Skeletal muscle satellite cell (primary cell): ENCODE results near the gene CCDC85C. TPM values are rescaled to one million over a fixed set of nuclear protein-coding genes. Genes with fewer than 3 reads are reported as not detected.

Experiments
- H3K27me3 ChIP-seq: 2 replicates; pipeline ENCODE4 v1.7.0; 2013; ENCODE audit warnings: low read length; ENCODE audit not compliant: control insufficient read depth, insufficient read depth
- H3K36me3 ChIP-seq: 2 replicates; pipeline ENCODE4 v1.7.0; 2013; ENCODE audit warnings: mild to moderate bottlenecking, control low read depth, low read length; ENCODE audit not compliant: insufficient read depth
- H3K4me1 ChIP-seq: 2 replicates; pipeline ENCODE4 v1.7.0; 2013; ENCODE audit warnings: low read length; ENCODE audit not compliant: control insufficient read depth, insufficient read depth
- H3K4me2 ChIP-seq: 2 replicates; pipeline ENCODE4 v1.7.0; 2013; ENCODE audit warnings: mild to moderate bottlenecking, low read length
- H3K4me3 ChIP-seq: 2 replicates; pipeline ENCODE4 v1.7.0; 2013; ENCODE audit warnings: low read length
- H3K9ac ChIP-seq: 2 replicates; pipeline ENCODE4 v1.7.0; 2013; ENCODE audit warnings: mild to moderate bottlenecking, low read depth, low read length, moderate library complexity
- H3K9me3 ChIP-seq: replicated peaks from 2 replicates; pipeline ENCODE4 v1.7.0; 2013; ENCODE audit warnings: mild to moderate bottlenecking, control low read depth, low read length
- small RNA-seq: library from RNA; depleted of rRNA; stranded (forward); fragments of <200 nt; gene quantifications from one replicate; pipeline ENCODE3, GENCODE V24; 2012

CCDC85C gene

DNA sequence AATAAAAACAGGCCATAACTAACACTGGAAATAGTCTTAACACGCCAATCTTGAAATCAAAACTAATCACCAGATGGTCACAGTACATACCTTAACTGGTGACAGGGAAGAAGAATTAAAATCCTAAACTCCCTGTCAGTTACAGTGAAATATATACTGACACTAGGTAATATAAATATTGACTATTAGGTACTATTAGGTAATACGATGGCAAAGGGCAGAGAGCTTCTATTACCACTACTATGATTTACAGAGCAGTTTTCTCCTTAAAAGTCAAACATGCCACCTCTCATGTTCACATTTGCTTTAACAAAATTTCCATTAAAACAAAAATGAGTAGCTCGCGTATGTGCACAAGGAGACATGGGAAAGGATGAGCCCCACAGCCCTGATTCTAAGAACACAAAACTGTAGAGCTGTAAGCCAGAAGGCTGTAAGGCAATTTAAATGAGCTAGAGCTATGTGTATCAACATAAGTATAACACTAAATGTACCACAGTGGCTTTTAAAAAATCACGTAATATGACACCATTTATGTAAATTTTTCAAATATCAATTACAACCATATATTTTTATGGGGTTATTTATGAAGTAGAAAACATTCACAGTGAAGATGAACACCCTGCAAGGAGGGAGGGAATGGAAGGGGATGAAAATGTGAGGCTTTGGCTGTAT is 142.5 kb downstream of the CCDC85C start:
- Histone ChIP-seq H3K9me3 (no peaks in the 10 kb centered on the region), H3K4me2 (no peak overlapping the region), H3K27me3 (no peaks in the 10 kb centered on the region), H3K9ac (no peak overlapping the region), H3K36me3 (peaks cover 39% of the 10 kb centered on the region), H3K4me3 (no peak overlapping the region), H3K4me1 (no peaks in the 10 kb centered on the region)

DNA sequence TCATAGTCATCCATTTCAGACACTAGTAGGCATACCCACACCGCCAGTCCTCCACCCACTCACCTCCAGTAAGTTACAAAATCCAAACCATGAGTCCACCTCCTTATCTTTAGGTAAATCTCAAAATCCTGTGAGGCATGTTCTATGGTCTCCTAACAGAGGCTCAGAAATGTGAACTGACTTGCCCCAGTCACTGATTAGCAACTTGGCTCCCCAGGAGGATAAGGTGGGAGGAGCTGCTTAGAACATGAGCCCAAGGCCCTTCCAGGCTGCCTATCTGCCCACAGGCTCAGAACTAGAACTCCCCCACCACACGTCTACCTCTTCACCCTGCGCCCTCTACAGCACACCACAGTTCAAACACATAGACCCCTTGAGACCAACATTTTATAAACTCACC is 143.2 kb downstream of the CCDC85C start:
- Histone ChIP-seq H3K36me3 (peaks cover 39% of the 10 kb centered on the region), H3K4me2 (no peak overlapping the region), H3K4me3 (no peak overlapping the region), H3K9me3 (no peaks in the 10 kb centered on the region), H3K27me3 (no peaks in the 10 kb centered on the region), H3K4me1 (no peaks in the 10 kb centered on the region), H3K9ac (no peak overlapping the region)

DNA sequence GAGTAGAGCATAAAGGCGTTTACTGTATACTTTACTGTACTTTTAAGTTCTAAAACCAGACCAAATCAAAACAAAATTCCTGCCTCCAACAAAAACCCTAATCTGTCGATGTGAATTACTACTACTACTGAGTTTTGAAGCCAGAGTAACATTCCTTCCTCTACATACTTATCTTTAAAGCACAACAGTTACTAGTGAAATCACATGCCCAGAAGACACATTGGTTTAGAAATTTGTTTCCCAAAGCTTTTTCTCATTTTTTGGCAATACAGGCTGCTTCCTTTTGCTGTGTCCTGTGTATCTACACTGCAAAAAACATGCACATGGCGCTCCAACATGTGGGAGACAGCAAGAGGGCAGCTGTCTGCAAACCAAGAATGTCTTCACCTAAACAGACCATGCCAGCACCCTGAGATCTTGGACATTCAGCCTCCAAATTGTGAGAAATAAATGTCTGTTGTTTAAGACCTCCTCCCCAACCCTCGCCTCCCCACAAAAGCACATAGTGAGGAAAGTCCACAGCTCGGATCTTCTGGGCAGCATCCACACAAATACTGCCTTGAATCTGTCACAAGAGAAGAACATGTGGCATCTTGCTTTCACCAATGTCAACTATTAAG is 144.4 kb downstream of the CCDC85C start:
- H3K36me3 ChIP-seq, result peaks cover 37% of the 10 kb centered on the region
- H3K9me3 ChIP-seq, result no peaks in the 10 kb centered on the region
- H3K9ac ChIP-seq, result no peak overlapping the region
- H3K27me3 ChIP-seq, result no peaks in the 10 kb centered on the region
- H3K4me1 ChIP-seq, result peaks cover 3% of the 10 kb centered on the region
- H3K4me3 ChIP-seq, result no peak overlapping the region
- H3K4me2 ChIP-seq, result no peak overlapping the region

DNA sequence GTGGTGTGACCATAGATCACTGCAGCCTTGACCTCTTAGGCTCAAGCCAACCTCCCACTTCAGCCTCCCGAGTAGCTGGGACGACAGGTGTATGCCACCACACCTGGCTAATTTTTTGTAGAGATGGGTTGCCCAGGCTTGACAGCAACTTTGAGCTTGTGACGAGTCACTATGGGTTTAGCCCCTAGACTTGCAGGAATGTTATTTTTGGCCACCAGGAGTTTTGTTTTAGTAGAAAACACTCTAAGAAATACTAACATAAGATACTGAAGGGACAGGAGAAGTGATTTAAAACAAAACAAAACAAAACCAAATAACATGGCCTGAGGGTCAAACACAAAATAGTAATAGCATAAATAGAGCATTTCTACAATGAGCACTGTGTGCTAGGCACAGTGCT is 149.8 kb downstream of the CCDC85C start:
- Histone ChIP-seq H3K9me3 (no peaks in the 10 kb centered on the region), H3K27me3 (no peaks in the 10 kb centered on the region), H3K4me2 (no peak overlapping the region), H3K4me3 (no peak overlapping the region), H3K36me3 (peaks cover 28% of the 10 kb centered on the region), H3K4me1 (peaks cover 6% of the 10 kb centered on the region), H3K9ac (no peak overlapping the region)

DNA sequence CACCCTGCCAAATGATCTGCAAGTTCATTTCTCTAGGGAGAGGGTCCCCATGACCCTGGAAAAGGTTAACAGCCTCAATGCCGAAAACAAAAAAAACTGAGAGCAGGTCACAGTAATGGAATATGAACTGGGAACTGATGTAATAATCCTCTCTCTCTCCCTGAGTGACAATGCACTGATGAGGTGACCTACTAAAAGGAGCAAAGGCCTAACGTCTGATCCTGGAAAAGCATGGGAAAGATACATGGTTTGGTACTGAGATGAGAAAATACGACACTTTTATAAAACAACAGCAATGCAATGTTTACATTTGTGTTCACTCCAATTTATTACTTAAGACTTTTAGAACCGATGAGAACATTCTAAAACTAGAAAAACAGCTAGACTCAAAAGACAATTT is 151.0 kb downstream of the CCDC85C start:
- Histone ChIP-seq H3K4me1 (peaks cover 6% of the 10 kb centered on the region), H3K36me3 (peaks cover 24% of the 10 kb centered on the region), H3K9me3 (no peaks in the 10 kb centered on the region), H3K4me2 (no peak overlapping the region), H3K4me3 (no peak overlapping the region), H3K9ac (no peak overlapping the region), H3K27me3 (no peaks in the 10 kb centered on the region)

DNA sequence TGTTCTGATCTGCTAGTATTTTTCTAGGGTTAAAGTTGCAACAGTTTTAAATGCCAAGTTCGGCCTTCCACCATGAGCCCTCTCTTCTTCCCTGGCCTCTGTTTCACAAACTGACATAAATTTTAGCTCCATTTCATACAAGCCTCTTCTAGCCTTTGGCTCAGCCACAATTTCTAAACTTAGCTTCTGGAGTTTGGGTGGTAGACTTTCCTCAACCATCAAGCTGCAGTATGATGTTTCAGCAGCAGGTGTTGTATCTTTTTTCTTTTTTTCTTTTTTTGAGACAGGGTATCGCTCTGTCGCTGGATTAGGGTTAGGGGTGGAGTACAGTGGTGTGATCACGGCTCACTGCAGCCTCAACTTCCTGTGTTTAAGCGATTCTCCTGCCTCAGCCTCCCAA is 152.8 kb downstream of the CCDC85C start:
- H3K4me2 ChIP-seq, result no peak overlapping the region
- H3K4me1 ChIP-seq, result peaks cover 6% of the 10 kb centered on the region
- no peaks in the 10 kb centered on the region for H3K9me3 ChIP-seq
- no peak overlapping the region for H3K9ac ChIP-seq
- H3K4me3 ChIP-seq, result no peak overlapping the region
- H3K36me3 ChIP-seq, result peaks cover 22% of the 10 kb centered on the region
- H3K27me3 ChIP-seq, result no peaks in the 10 kb centered on the region

DNA sequence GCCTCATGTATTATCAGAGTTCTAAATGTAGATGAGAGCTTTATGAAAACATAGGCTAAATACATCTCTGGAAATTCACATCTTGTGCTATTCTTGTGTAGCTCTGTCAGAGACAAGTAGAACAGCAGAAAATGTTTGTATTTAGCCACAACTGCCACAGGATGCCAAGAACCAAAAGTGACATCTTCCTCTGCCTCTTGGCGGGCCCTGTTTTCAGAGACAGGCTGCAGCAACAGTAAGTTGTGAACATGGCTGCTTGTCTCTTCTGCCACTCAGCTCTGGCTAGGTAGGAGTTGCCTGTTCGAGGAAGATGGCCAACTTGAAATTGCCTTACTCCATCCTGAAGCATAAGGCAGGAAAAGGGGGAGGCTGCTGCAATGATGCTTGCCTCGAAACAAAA is 153.7 kb downstream of the CCDC85C start:
- peaks cover 6% of the 10 kb centered on the region for H3K4me1 ChIP-seq
- no peak overlapping the region for H3K4me2 ChIP-seq
- peaks cover 22% of the 10 kb centered on the region for H3K36me3 ChIP-seq
- no peak overlapping the region for H3K4me3 ChIP-seq
- H3K9me3 ChIP-seq, result no peaks in the 10 kb centered on the region
- no peaks in the 10 kb centered on the region for H3K27me3 ChIP-seq
- no peak overlapping the region for H3K9ac ChIP-seq

Small RNA genes within 50 kb of the gene (small RNA-seq; reads per million reads assigned to genes)
- gene RF00019, result not detected
